Nephron (organoid): ENCODE data around the gene LRBA.

Experiments
- H3K27ac Mint-ChIP-seq, 3 experiments: 2 replicates each; pipeline ENCODE4 v1.8.0; 2020; ENCODE audit warnings: mixed read lengths in 3 of 3, mild to moderate bottlenecking in 2 of 3, moderate library complexity in 1 of 3
- H3K27me3 Mint-ChIP-seq: 2 replicates; pipeline ENCODE4 v1.8.0; 2021; ENCODE audit warnings: low read depth, mild to moderate bottlenecking, moderate library complexity, mixed read lengths
- H3K36me3 Mint-ChIP-seq: 2 replicates; pipeline ENCODE4 v1.8.0; 2020; ENCODE audit warnings: low read depth, mixed read lengths
- H3K4me1 Mint-ChIP-seq: 2 replicates; pipeline ENCODE4 v1.8.0; 2020; ENCODE audit warnings: mixed read lengths
- H3K4me3 Mint-ChIP-seq, 3 experiments: 2 replicates each; pipeline ENCODE4 v1.8.0; 2020; ENCODE audit warnings: mild to moderate bottlenecking in 3 of 3, mixed read lengths in 3 of 3, moderate library complexity in 2 of 3
- H3K9me3 Mint-ChIP-seq: 2 replicates; pipeline ENCODE4 v1.8.0; 2020; ENCODE audit warnings: mixed read lengths
- TF ChIP-seq, protein P1 (sequence below), 3 experiments: fragments of 200-600 bp; sonication (generic); IDR thresholded peaks; one replicate each; pipeline ENCODE4 v1.5.0; 2021; ENCODE audit warnings: antibody characterized with exemption in 3 of 3; ENCODE audit not compliant: unreplicated experiment in 3 of 3

The LRBA gene

DNA sequence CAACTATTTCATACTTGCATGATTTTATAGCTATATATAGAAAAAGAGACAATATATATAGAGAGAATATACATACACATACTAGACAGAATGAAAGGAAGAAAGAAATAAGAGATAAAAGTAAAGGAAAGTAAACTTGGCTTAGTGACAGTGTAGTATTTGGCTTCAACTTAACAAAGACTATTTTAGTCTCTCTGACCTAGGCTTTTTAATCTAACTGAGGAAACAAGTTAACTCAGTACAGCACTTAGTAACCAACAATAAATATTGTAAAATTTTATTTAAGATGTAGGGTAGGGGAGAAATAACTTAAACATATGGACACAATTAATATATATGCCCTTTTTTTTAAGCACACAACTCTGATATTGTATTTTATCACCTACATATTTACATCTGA lies 682.1 kb downstream of the LRBA start:
- no peaks in the 10 kb centered on the region for H3K36me3 Mint-ChIP-seq
- no peaks in the 10 kb centered on the region for H3K9me3 Mint-ChIP-seq
- no peak overlapping the region for H3K4me3 Mint-ChIP-seq
- H3K27me3 Mint-ChIP-seq = no peaks in the 10 kb centered on the region
- H3K4me1 Mint-ChIP-seq = peaks cover 14% of the 10 kb centered on the region
- H3K27ac Mint-ChIP-seq = no peak overlapping the region
- TF ChIP-seq, protein P1, sequence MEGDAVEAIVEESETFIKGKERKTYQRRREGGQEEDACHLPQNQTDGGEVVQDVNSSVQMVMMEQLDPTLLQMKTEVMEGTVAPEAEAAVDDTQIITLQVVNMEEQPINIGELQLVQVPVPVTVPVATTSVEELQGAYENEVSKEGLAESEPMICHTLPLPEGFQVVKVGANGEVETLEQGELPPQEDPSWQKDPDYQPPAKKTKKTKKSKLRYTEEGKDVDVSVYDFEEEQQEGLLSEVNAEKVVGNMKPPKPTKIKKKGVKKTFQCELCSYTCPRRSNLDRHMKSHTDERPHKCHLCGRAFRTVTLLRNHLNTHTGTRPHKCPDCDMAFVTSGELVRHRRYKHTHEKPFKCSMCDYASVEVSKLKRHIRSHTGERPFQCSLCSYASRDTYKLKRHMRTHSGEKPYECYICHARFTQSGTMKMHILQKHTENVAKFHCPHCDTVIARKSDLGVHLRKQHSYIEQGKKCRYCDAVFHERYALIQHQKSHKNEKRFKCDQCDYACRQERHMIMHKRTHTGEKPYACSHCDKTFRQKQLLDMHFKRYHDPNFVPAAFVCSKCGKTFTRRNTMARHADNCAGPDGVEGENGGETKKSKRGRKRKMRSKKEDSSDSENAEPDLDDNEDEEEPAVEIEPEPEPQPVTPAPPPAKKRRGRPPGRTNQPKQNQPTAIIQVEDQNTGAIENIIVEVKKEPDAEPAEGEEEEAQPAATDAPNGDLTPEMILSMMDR (IDR thresholded peaks at IDR 0.05; ENCODE audit: unreplicated experiment in 3 of 3) = no peak

DNA sequence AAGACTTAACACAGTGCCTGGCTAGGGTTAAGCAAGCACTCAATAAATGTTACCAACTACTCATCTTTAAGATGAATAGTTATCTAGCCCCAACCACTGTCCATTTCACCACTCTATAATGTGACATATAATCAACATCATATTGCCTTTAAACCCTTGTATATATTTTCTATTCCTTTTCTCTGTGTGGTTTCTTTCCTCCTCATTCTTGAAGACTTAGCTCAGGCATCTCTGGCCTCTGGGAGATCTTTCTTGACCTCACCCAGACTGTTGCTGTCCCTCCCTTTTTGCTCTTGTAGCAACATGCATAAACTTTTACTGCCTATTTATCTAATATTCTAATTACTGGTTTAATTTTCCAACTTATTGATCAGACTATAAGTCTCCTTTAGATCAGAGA lies 683.0 kb downstream of the LRBA start:
- H3K4me3 Mint-ChIP-seq = no peak overlapping the region
- TF ChIP-seq, protein P1 (IDR thresholded peaks at IDR 0.05; ENCODE audit: unreplicated experiment in 3 of 3) = no peak
- no peak overlapping the region for H3K27ac Mint-ChIP-seq
- H3K9me3 Mint-ChIP-seq = no peaks in the 10 kb centered on the region
- H3K4me1 Mint-ChIP-seq = peaks cover 6% of the 10 kb centered on the region
- no peaks in the 10 kb centered on the region for H3K27me3 Mint-ChIP-seq
- H3K36me3 Mint-ChIP-seq = no peaks in the 10 kb centered on the region

DNA sequence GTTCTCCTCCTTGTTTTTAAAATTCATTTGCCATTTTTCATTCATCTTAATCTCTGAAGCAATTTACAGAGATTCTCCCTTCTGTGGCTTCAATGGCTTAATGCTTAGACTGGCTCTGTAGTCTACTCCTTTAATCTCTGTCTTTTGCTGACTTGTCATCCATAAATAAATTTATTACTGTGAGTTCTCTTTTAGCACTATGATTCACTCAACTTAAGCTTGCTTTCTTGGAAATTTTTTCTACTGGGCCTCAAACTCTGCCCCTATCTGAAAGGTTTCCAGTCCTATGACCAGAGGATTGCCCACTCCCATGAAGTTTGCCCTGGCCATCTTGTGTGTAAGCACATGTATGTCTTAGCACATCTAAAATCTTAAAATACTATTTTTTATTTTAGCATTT lies 685.7 kb downstream of the LRBA start:
- H3K4me1 Mint-ChIP-seq = peaks cover 1% of the 10 kb centered on the region
- H3K27ac Mint-ChIP-seq = no peak overlapping the region
- H3K27me3 Mint-ChIP-seq = no peaks in the 10 kb centered on the region
- no peaks in the 10 kb centered on the region for H3K9me3 Mint-ChIP-seq
- TF ChIP-seq, protein P1 (IDR thresholded peaks at IDR 0.05; ENCODE audit: unreplicated experiment in 3 of 3) = no peak
- H3K4me3 Mint-ChIP-seq = no peak overlapping the region
- H3K36me3 Mint-ChIP-seq = peaks cover 5% of the 10 kb centered on the region

DNA sequence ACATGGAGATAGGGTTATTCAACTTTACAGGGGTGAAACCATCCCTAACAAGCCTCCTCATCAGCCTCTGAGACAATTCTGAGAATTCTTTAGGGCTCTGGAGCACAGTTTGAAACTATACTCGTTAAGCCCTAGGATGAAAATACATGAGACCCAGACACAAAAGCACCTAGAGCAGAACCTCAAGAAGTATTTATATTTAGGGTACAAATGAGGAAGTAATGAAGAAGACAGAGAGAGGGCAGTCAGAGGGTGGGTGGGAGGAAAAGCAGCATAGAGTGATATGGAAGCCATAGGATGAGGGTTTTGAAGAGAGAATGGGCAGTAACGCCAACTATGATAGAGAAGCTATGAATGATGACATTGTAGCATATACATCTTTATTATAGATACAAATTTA lies 686.6 kb downstream of the LRBA start:
- no peaks in the 10 kb centered on the region for H3K9me3 Mint-ChIP-seq
- H3K36me3 Mint-ChIP-seq = peaks cover 5% of the 10 kb centered on the region
- H3K4me1 Mint-ChIP-seq = peaks cover 8% of the 10 kb centered on the region
- H3K27me3 Mint-ChIP-seq = no peaks in the 10 kb centered on the region
- TF ChIP-seq, protein P1 (IDR thresholded peaks at IDR 0.05; ENCODE audit: unreplicated experiment in 3 of 3) = no peak
- H3K4me3 Mint-ChIP-seq = no peak overlapping the region
- H3K27ac Mint-ChIP-seq = no peak overlapping the region

DNA sequence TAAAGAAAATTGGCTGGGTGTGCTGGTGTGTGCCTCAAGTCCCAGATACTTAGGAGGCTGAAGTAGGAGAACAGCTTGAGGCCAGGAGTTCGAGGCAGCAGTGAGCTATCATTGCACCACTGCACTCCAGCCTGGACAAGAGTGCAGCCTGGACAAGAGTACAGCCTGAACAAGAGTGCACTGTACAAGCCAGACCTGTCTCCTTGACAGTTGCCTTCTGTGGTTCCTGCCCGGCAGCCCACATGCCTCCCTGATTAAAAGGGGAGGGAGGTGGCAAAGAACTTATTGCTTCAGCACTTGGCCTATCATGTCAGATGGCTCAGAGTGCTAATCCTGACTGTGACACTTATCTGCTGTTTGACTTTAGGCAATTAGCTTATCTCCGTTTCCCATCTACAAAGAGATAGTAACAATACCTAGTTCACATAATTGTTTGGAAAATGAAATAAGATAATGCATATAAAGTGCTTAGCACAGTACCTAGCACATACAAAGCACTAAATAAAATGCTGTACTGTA lies 687.8 kb downstream of the LRBA start:
- Mint-ChIP-seq H3K27ac (no peak overlapping the region), H3K9me3 (no peaks in the 10 kb centered on the region), H3K27me3 (no peaks in the 10 kb centered on the region), H3K4me1 (peaks cover 11% of the 10 kb centered on the region), H3K4me3 (no peak overlapping the region), H3K36me3 (peaks cover 5% of the 10 kb centered on the region)
- TF ChIP-seq, protein P1 (IDR thresholded peaks at IDR 0.05; ENCODE audit: unreplicated experiment in 3 of 3) = no peak

DNA sequence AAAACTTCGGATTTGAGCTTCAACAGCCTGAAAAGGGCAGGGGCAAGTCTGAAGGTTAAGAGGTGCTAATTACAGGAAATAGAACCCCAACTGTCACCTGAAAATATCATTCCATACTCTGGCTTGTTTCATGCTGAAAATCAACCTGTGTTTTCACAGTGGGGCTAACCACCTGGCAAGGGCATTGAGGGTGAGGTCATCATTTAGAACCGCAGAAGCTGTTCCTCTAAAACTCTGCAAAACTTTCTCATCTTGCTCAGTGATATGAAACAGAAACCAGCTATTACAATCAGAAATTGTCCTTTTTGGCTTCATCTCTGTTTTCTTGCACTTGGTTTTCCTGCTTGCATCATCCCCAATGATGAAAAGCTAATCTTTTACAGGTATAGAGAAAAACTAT lies 689.2 kb downstream of the LRBA start:
- Mint-ChIP-seq H3K36me3 (peaks cover 5% of the 10 kb centered on the region), H3K27me3 (no peaks in the 10 kb centered on the region), H3K4me1 (peaks cover 11% of the 10 kb centered on the region), H3K27ac (no peak overlapping the region), H3K9me3 (no peaks in the 10 kb centered on the region), H3K4me3 (no peak overlapping the region)
- TF ChIP-seq, protein P1 (IDR thresholded peaks at IDR 0.05; ENCODE audit: unreplicated experiment in 3 of 3) = no peak
